ENCODE data around the gene FAM149A. TPM values are rescaled to one million over a fixed set of nuclear protein-coding genes. Genes with fewer than 3 reads are reported as not detected.

The FAM149A gene
- total RNA-seq, 1 donor from 2014 or later, result not detected

- TF ChIP-seq, protein P1, sequence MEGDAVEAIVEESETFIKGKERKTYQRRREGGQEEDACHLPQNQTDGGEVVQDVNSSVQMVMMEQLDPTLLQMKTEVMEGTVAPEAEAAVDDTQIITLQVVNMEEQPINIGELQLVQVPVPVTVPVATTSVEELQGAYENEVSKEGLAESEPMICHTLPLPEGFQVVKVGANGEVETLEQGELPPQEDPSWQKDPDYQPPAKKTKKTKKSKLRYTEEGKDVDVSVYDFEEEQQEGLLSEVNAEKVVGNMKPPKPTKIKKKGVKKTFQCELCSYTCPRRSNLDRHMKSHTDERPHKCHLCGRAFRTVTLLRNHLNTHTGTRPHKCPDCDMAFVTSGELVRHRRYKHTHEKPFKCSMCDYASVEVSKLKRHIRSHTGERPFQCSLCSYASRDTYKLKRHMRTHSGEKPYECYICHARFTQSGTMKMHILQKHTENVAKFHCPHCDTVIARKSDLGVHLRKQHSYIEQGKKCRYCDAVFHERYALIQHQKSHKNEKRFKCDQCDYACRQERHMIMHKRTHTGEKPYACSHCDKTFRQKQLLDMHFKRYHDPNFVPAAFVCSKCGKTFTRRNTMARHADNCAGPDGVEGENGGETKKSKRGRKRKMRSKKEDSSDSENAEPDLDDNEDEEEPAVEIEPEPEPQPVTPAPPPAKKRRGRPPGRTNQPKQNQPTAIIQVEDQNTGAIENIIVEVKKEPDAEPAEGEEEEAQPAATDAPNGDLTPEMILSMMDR (IDR thresholded peaks at IDR 0.05), result no peak
- intact Hi-C loops (cut with micrococcal nuclease), result loop anchor here (5.0 kb wide), 2 partner anchors 767 to 1052 kb away; partner anchors contain the start of genes SLC25A4 and UFSP2
- peaks cover 12% of the 10 kb centered on the region for H3K36me3 Mint-ChIP-seq (ENCODE audit: low read depth)
- no peaks in the 10 kb centered on the region for H3K27me3 Mint-ChIP-seq
- no peak overlapping the region for H3K4me3 Mint-ChIP-seq
- no peaks in the 10 kb centered on the region for H3K9me3 Mint-ChIP-seq
- peaks cover 26% of the 10 kb centered on the region for H3K4me1 Mint-ChIP-seq
- POLR2A ChIA-PET, result interaction anchor here (1.0 kb wide), 1 partner anchor 8 kb away, joined by 3 read pairs; no protein-coding TSS in a partner anchor
- no peak overlapping the region for H3K27ac Mint-ChIP-seq
- ATAC-seq (ENCODE audit: low read depth) (no peak), DNase-seq (no peak)
- CTCF ChIA-PET, result no interaction called here
These were observed 89.3 kb downstream of the FAM149A start for GRCh38 chr4:186193851-186194250.

DNA sequence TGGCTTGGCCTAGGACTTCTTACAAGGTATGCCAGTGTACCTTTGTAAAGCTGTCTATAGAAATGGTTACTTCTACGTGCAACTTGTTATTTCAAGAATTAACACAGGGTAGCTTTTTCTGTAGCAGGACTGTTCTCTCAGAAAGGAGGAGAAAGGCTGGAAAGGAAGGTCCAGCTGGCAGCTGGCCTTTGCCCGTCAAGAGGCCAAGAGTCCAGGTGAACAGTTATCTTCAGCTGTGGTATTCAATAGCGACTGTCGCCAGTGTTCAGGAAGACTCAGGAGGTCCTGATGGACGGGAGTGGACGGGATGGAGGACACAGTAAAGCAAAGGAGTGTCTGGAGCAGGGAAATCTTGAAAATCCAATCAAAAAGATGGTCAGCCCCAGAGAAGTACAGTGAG lies 91.6 kb downstream of the FAM149A start:
- Mint-ChIP-seq H3K27me3 (no peaks in the 10 kb centered on the region), H3K4me1 (peaks cover 9% of the 10 kb centered on the region), H3K27ac (no peak overlapping the region), H3K36me3 (ENCODE audit: low read depth) (peaks cover 12% of the 10 kb centered on the region), H3K9me3 (no peaks in the 10 kb centered on the region), H3K4me3 (no peak overlapping the region)
- intact Hi-C loops (cut with micrococcal nuclease), result no loop called here
- TF ChIP-seq, protein P1 (IDR thresholded peaks at IDR 0.05), result no peak
- no peak for DNase-seq
- ChIA-PET CTCF (no interaction called here), POLR2A (no interaction called here)
- no peak for ATAC-seq (ENCODE audit: low read depth)

DNA sequence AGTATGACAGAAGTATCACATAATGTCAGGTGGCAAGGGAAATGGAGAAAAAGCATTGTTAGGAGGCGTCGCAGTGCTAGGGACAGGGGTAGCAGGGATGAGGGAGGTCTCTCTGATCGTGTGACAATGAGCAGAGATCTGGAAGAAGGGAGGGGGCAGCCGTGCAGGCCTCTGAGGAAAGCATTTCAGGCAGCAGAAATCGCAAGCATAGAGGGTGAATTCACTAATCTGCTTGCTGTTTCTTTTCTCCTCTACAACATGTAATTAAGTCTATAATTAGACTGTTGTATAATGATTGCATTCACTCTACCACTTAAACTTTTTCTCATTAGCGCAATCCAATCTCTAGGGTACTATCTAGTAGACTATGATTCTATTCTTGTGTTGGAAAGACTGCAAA lies 96.0 kb downstream of the FAM149A start:
- H3K27me3 Mint-ChIP-seq, result no peaks in the 10 kb centered on the region
- CTCF ChIA-PET, result no interaction called here
- intact Hi-C loops (cut with micrococcal nuclease), result loop anchor here (5.0 kb wide), 1 partner anchor 558 kb away; no protein-coding TSS in a partner anchor
- POLR2A ChIA-PET, result no interaction called here
- H3K4me3 Mint-ChIP-seq, result no peak overlapping the region
- H3K4me1 Mint-ChIP-seq, result peaks cover 23% of the 10 kb centered on the region
- no peaks in the 10 kb centered on the region for H3K9me3 Mint-ChIP-seq
- no peak overlapping the region for H3K27ac Mint-ChIP-seq
- TF ChIP-seq, protein P1 (IDR thresholded peaks at IDR 0.05), result no peak
- ATAC-seq (ENCODE audit: low read depth), result no peak
- H3K36me3 Mint-ChIP-seq (ENCODE audit: low read depth), result peaks cover 7% of the 10 kb centered on the region
- DNase-seq, result no peak

DNA sequence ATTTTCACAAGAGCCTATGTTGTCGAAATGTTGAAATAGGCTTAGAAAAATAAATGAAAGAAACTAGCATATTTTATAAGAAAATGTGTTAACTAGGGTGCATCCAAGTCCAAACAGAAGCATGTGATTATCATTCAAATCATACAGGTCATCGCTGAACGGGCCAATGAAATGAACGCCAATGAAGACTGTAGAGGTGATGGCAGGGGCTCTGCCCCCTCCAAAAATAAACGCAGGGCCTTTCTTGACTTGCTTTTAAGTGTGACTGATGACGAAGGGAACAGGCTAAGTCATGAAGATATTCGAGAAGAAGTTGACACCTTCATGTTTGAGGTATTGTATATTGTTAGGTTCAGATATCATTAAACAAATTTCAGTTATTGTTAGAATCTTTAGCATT lies 96.5 kb downstream of the FAM149A start:
- H3K27ac Mint-ChIP-seq, result no peak overlapping the region
- TF ChIP-seq, protein P1 (IDR thresholded peaks at IDR 0.05), result no peak
- DNase-seq (no peak), ATAC-seq (ENCODE audit: low read depth) (no peak)
- peaks cover 6% of the 10 kb centered on the region for H3K36me3 Mint-ChIP-seq (ENCODE audit: low read depth)
- intact Hi-C loops (cut with micrococcal nuclease), result loop anchor here (1.0 to 5.0 kb wide), 2 partner anchors 9 to 559 kb away; no protein-coding TSS in a partner anchor
- POLR2A ChIA-PET, result interaction anchor here (1.0 kb wide), 1 partner anchor 8 kb away, joined by 3 read pairs; no protein-coding TSS in a partner anchor
- no peaks in the 10 kb centered on the region for H3K9me3 Mint-ChIP-seq
- no peak overlapping the region for H3K4me3 Mint-ChIP-seq
- peaks cover 23% of the 10 kb centered on the region for H3K4me1 Mint-ChIP-seq
- CTCF ChIA-PET, result no interaction called here
- H3K27me3 Mint-ChIP-seq, result no peaks in the 10 kb centered on the region

DNA sequence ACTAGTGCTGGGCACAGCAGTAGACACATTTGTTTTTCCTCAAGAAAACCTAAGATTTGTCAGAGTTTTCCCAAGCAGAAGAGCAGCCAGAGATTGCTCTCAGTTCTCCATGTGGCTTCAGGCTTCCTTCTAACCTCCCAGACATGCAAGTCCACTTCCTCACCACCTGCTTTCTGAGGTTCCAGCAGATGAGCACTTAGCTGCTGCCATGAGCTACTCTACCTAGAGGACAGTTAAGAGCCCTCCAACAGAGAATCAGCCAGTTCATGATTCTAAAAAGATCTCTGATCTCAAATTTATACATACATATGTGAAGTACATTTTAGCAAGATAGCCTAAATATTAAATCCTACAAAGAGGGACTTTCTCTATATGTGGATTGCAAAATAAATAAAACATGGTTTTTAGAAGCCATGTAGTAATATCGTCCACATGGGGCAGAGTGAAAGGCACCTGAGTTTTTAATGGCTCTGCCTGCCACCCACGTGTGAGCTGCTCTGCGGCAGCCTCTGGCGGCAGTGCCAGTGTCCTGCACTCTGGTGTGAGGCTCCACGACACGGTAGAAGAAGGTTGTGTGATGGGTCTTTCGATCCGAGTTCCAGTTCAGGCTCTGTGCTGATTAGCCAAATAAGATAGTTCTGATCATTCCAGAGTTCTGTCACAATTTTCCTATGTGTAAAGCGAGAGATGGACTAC lies 97.2 kb downstream of the FAM149A start:
- ChIA-PET CTCF (interaction anchor here (0.9 to 1.3 kb wide), 2 partner anchors 9 to 134 kb away, joined by 3 to 8 read pairs; no protein-coding TSS in a partner anchor), POLR2A (interaction anchor here (1.0 to 1.3 kb wide), 3 partner anchors 9 to 11 kb away, joined by 3 to 4 read pairs (median 4); no protein-coding TSS in a partner anchor)
- TF ChIP-seq, protein P1 (IDR thresholded peaks at IDR 0.05), result no peak
- H3K4me1 Mint-ChIP-seq, result peaks cover 23% of the 10 kb centered on the region
- DNase-seq (peak; percentile 32), ATAC-seq (ENCODE audit: low read depth) (peak; percentile 91)
- intact Hi-C loops (cut with micrococcal nuclease), result loop anchor here (1.0 to 5.0 kb wide), 3 partner anchors 9 to 559 kb away; partner anchors contain the start of gene TLR3
- H3K4me3 Mint-ChIP-seq, result no peak overlapping the region
- no peaks in the 10 kb centered on the region for H3K9me3 Mint-ChIP-seq
- peaks cover 5% of the 10 kb centered on the region for H3K36me3 Mint-ChIP-seq (ENCODE audit: low read depth)
- H3K27me3 Mint-ChIP-seq, result no peaks in the 10 kb centered on the region
- peak overlapping the region; percentile 33 for H3K27ac Mint-ChIP-seq
